Placental pericyte (primary cell): ENCODE measurements around the gene OR52L1. TPM values are rescaled to one million over a fixed set of nuclear protein-coding genes. Genes with fewer than 3 reads are reported as not detected.

Source experiments
- small RNA-seq: library from RNA; depleted of rRNA; stranded (forward); fragments of <200 nt; gene quantifications from one replicate; pipeline ENCODE3, GENCODE V24; 2012; ENCODE audit warnings: low replicate concordance
- total RNA-seq: library from RNA; depleted of rRNA; stranded (reverse); fragments of >200 nt; gene quantifications from 2 replicates; pipeline ENCODE4 v1.2.3, GENCODE V29; 2012

The OR52L1 gene
- not detected in 2 replicates for total RNA-seq

DNA sequence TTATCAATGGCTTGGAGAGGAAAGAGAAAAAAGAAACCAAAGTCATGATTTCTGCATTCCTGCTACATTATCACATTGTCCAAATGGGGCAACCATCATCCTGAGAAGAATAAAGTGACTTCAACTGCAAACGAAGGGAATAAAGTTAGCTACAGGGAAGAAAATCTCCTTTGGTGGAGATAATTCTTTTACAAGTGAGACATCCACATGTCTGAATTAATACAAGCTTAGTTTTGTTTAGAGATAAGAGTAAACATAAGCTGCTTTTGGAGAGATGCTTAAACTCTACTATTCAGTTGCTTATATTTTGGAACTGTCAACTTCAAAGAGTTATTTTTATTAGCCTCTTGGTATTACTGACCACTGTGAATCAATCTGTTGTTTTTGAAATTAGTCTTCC, at the start of gene OR52L1:
Gene OR52L1 (minus strand): TSS at position 101 of the 400 bp plus-strand sequence. CDS start 55 bp downstream, at position 46.

DNA sequence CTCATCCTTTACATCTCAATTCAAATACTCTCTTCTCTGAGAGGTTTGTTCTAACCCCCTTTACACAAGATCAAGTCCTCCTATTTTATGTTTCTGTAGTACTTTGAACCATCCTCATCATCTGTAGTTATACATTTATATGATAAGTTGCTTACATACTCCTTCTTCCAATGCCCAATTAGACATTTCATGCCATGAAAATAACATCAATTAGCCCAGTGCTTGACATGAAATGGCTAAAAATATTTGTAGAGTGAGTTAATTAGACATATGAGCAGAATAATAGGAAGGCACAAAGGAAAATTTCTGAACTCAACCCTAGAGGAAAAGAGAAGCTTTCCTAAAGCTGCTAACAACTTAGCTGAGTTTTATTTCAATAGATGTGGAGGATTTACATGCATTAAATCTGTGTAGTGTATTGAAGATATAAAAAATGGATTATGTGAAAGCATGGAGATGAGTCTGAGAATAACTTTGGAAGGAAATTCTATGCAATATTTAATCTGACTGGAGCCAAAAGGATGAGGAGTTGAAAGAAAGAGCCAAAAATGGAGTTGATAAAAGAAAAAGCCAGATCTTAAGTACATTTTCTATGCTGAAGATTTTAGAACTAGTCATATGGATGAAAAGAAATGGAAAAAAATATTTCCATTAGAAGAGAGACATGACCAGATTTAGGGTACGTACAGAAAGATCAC, 44.1 kb upstream of the OR52L1 start, which contains the start of gene OR56A1:
Gene OR56A1 (minus strand): TSS at position 51 of the 698 bp plus-strand sequence. CDS start 3,066 bp downstream, outside the sequence.

DNA sequence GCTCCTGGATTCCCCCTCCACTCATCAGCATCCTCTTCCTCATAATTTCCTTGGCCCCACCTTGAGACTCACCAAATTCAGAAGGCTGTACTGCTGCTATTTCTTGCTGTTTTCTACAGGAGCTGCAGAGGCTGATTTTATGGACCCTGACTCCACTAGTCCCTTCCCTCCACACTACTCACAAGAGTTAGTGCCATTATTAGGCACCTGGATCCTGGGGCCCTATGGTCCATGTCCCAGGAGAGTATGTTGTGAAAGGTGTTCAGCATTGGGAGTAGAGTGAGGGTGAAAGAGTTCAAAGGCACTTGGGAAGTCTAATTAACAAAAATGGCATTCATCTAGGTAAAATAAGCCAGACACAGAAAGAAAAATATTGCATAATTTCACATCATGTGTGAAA, 20.1 kb upstream of the OR52L1 start, which contains the start of gene OR56A4:
Gene OR56A4 (minus strand): TSS at position 101 of the 400 bp plus-strand sequence. CDS start 3,954 bp downstream, outside the sequence.

DNA sequence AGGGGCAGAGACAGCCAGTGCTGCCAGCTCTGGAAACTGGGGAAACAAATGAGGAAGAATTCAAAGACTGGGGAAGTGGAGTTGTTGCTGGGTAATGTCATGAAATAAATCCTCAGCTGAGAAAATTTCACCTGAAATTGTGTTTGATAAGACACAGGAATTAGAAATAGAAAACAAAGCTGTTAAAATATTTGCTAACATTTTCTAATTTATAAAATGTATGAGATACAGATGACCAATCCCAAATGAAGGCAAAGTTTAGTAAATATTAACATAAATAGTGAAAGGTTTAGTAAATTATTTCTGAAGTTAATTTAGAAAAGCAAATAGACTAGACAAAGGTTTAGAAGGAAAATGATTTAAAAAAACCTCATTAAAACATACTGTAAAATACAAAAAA, 18.4 kb downstream of the OR52L1 start, which contains the start of gene OR56A5:
Gene OR56A5 (minus strand): TSS at position 101 of the 400 bp plus-strand sequence. CDS start 0 bp downstream, at position 101.

DNA sequence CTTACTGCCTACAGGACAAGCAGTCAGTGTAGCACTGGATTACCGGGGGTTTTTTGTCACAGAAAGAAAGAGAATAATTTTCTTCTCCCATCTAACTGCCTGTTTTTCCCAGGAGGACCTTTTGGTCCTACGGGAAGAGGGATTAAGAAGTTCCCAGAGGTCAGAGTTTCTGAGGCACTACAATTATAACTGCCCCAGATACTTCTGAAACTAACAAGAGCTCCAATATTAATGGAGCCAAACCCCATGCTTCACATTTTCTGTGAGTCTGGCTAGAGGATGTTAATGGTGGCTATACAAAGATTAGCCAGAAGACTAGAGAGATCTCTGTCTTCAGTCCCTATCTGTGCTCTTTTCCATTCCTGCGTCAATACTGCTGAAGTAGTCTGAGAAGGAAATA, 44.8 kb downstream of the OR52L1 start, which contains the start of gene OR56A3:
Gene OR56A3 (plus strand): TSS at position 301 of the 400 bp plus-strand sequence. CDS start 5,096 bp downstream, outside the sequence.

Small RNA genes lying within 50 kb of the gene (small RNA-seq; reads per million reads assigned to genes)
- not detected for gene RNA5SP329

Other genes with a start within 250 kb of the OR52L1 start
- gene OR52N4, start 232.7 kb downstream of the OR52L1 start, total RNA-seq: 0.14 TPM in 1 of 2 replicates, not detected in the other
- 0.72 TPM in 1 of 2 replicates, not detected in the other for gene OR52N5, start 203.6 kb downstream of the OR52L1 start, total RNA-seq
- gene OR52N1, start 195.7 kb downstream of the OR52L1 start, total RNA-seq: 0.43 and 0.44 TPM in 2 replicates
- gene OR52N2, start 178.1 kb downstream of the OR52L1 start, total RNA-seq: not detected in 2 replicates
- 0.86 TPM in 1 of 2 replicates, not detected in the other for gene OR52E6, start 145.1 kb downstream of the OR52L1 start, total RNA-seq
- 1.0 TPM in 1 of 2 replicates, not detected in the other for gene OR52E8, start 129.3 kb downstream of the OR52L1 start, total RNA-seq
- gene OR52E4, start 106.4 kb downstream of the OR52L1 start, total RNA-seq: not detected in 2 replicates
- gene OR52E5, start 93.8 kb downstream of the OR52L1 start, total RNA-seq: not detected in 2 replicates
- gene OR56A3, start 44.7 kb downstream of the OR52L1 start, total RNA-seq: not detected in 2 replicates
- not detected in 2 replicates for gene OR56A5, start 18.5 kb downstream of the OR52L1 start, total RNA-seq
- gene OR56A4, start 20.0 kb upstream of the OR52L1 start, total RNA-seq: not detected in 2 replicates
- gene OR56A1, start 43.8 kb upstream of the OR52L1 start, total RNA-seq: under 0.01 TPM in 1 of 2 replicates, not detected in the other
- gene OR56B4, start 120.7 kb upstream of the OR52L1 start, total RNA-seq: not detected in 2 replicates
- not detected in 2 replicates for gene OR52B2, start 183.3 kb upstream of the OR52L1 start, total RNA-seq
- gene OR52W1, start 212.2 kb upstream of the OR52L1 start, total RNA-seq: not detected in 2 replicates
- not detected in 2 replicates for gene C11orf42, start 218.6 kb upstream of the OR52L1 start, total RNA-seq
- 24.9 and 36.5 TPM in 2 replicates for gene FHIP1B, start 247.7 kb upstream of the OR52L1 start, total RNA-seq